Endothelial cell of hepatic sinusoid (primary cell): ENCODE measurements around the gene GRAMD2B.
"Not testable (repeated sequence)": the region's sequence is repeated elsewhere in the genome, so short reads cannot be mapped to it uniquely, and the experiment has no call there.

Experiments used
- in situ Hi-C: cut with HindIII; loops from 2 replicates; pipeline ENCODE4 v1.10.0; 2017; ENCODE audit warnings: low sequenced_read_pairs

The GRAMD2B gene

DNA sequence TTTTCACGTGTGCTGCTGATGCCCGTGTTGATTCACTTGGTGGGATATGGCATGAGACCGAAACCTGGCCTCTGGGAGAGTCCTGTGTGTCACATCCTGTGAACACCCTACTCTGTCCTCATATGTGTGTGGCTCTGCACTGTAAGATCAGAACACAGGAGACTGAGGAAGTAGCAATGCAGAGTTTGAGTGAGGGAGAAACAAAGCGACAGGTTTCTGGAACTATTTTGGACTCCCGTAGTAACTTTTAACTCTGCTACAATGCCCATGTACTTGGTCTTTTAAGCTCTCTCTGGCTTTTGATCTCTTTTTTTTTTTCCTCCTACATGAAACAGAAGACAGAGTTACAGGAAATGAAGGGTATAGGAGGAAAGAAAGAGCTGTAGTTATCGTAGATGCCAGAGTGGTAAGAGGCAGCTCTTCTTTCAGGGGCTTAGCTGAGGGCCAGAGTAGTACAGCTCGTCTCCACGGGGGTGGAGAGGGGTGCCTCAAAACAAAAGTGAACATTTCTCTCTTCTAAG lies 26.6 kb downstream of the GRAMD2B start:
- in situ Hi-C loops = no loop called here

DNA sequence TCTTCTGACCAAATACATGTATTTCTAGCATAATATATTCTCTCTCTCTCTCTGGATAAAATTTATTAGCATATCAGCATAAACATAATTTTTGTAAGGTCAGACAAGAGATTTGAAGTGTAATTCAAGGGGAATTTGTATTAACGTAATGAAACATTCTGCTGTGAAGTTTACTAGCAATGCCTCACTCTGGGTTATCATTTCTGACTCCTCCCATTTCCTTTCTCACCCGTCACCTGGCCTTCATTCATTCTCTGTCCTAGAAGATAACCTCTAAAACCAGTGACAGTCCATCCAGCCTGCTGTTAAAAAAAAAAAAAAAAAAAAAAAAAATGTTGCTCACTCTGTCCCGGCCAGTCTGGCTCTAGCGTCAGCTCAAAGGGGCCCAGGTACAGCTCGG lies 27.1 kb downstream of the GRAMD2B start:
- in situ Hi-C loops = no loop called here

DNA sequence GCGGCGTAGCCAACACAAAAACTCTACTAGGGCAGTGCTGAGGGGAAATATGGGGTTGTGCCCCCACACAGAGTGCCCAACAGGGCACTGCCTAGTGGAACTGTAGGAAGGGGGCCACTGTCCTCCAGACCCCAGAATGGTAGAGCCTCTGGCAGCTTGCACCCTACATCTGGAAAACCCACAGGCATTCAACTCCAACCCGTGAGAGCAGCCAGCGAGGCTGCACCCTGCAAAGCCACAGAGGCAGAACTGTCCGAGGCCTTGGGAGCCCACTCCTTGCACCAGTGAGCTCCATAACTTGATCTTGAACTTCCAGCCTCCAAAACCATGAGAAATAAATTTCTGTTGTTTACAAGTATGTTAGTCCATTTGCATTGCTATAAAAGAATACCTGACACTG lies 27.7 kb downstream of the GRAMD2B start:
- in situ Hi-C loops = no loop called here

DNA sequence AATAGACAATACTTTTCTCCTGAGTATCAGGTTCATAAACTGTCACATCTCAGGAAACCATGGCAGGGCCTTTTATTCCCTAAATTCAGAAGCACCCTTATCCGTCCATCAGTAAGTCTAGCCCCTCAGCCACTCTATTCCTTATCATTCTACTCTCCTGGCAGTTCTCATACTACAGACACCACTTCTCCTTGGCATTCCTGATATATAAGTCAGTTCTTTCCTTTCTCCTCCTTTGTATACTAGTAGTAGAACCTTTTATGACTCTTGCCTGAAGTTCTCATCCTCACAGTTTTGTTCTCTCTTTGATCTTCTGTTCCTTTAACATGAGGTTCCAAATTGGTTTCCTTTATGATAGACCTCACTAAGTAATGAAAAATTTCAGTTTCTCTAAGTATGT lies 29.3 kb downstream of the GRAMD2B start:
- in situ Hi-C loops = no loop called here

DNA sequence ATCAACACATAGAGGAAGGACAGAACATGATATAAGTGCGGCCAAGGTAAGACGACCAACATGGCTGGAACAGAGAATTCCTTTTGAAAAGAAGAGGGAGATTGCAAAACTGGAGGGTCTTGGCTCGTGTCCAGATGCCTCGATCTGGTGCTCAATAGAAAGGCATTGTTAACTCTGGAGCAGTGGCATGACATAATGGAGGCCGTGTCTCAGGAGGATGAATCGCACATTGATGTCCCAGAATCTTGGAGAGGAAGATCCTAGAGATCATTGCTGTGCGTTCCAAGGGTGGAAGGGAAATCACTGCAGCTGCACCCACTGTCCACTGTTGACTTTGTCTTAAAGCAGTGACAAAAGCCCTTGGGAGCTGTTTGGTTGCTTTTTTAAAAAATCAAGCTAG lies 30.9 kb downstream of the GRAMD2B start:
- in situ Hi-C loops = no loop called here

DNA sequence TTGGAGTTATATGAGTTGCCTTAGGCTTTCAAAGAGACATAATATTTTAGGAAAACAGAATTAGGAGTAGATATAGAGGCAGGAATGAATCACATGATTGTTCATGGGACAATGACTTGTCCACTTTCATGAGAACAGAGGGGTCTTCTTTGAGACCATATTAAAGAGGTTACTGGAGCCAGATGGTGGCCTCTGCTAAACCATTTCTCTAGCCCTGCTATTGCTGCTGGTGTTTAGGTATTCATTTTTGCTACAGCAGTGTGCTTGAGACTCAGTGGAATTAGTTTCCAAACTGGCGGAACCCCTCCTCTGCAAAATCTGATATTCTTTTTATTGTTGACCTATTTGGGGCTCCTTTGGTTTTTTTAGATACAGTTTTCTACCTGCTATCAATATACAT lies 31.3 kb downstream of the GRAMD2B start:
- in situ Hi-C loops = no loop called here

DNA sequence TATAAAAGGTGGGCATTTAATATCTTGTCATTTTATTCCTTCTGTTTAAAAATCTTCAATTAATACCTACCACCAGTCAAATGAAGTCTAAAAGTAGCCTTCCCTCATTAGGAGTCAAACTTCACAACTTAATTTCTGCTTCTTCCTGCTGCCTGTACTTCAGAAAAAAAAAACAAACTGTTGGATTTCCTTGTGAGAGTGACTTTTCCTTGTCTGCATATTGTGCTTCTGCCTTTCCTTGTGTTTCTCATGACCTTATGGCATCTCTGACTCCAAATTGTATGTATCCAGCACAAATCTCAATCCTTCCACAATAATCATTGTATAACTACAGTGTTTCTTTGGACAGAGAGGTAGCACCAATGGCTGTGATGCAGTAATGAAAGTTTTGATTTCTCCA lies 32.1 kb downstream of the GRAMD2B start:
- in situ Hi-C loops = no loop called here

DNA sequence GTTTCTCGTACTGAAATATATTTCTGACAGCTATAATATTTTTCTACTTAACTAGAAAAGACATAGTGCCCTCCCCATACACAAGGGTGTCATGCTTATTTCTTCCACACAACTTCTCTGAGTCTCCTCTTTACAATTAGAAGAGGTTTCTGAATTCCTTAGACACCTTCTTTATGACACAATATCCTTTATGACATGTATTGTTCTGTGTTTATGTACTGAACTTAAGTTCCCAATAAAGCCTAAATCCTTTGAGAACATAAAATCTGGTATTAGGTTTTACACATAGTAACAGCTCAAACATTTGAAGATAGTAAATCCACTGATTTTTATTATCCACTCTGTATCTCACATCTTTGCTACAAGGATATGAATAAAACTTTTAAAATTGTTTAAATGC lies 32.5 kb downstream of the GRAMD2B start:
- in situ Hi-C loops = no loop called here

DNA sequence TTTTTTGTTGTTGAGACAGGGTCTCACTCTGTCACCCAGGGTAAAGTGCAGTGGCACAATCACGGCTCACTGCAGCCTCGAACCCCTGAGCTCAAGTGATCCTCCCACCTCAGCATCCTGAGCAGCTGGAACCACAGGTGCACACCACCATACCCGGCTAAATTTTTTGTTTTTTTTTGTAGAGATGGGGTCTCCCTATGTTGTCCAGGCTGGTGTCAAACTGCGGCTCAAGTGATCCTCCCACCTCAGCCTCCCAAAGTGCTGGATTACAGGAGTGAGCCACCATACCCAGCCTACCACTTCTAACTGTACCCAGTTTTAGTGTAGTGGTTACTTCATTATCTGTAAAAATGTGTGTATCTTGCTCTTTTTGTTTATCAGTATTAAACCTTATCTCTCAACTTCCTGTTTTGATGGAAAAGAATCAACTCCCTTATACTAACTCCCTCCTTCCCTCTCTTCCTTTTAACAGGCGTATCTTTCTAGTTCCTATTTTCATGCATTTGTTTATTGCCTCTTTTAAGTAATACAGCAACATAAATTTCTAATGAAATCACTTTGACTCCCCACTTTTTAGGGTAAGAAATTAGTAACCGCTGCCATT lies 33.1 kb downstream of the GRAMD2B start:
- in situ Hi-C loops = no loop called here

DNA sequence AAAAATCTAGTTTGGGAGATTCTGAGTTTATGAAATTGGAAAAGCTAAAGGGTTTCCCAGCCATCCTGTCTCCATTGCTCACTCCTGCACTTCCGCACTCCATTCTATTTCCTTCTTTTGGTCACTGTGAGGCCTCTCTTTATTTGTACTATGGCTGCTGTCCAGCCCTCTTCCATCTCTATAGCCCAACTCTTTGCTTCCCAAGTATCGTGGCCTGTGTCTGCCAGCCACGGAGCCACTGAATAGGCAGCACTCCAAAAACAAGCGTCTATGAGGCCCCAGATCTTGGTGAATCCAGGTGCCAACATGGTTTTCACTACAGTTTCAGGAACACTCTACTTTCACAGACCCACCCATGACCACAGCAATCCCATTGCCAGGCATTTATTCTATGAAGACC lies 37.2 kb downstream of the GRAMD2B start:
- in situ Hi-C loops = loop anchor here (5.0 kb wide), 1 partner anchor 103 kb away; no protein-coding TSS in a partner anchor

DNA sequence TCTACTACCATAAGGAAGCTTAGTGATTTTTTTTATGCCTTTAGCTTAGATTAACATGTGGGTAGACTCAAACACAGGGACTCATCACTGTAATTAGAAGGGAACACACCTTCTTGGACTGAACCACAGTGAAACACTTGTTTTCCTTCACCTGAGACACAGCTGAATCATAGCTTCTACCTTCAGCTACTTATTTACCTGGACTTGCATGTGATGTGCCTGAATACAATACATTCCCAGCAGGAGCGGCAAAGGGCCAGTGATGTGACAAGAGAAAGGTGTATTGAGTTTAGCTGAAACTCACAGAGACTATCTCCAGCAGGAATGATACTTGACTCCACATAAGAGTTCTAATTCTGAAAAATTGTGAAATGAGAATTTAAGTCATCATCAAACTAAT lies 37.8 kb downstream of the GRAMD2B start:
- in situ Hi-C loops = loop anchor here (5.0 kb wide), 1 partner anchor 104 kb away; no protein-coding TSS in a partner anchor

DNA sequence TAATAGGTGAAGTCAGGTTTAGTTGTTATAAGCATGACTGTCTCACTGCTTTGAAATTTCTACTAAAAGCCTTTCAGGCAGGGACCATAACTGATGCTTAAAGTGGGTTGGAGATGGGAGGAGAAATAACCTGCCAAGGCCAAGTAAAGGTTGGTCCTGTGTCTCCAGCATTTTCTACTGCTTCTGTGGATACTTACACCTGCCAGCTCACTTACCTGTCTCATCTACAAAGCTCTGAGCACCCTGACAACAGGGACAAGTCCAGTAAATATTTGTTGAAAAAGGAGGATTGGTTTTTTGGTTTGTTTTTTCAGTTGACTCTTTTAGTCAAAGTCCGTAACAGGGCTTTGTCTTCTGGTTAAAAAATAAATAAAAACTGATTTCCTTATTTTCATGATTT lies 38.6 kb downstream of the GRAMD2B start:
- in situ Hi-C loops = loop anchor here (5.0 kb wide), 1 partner anchor 105 kb away; no protein-coding TSS in a partner anchor

DNA sequence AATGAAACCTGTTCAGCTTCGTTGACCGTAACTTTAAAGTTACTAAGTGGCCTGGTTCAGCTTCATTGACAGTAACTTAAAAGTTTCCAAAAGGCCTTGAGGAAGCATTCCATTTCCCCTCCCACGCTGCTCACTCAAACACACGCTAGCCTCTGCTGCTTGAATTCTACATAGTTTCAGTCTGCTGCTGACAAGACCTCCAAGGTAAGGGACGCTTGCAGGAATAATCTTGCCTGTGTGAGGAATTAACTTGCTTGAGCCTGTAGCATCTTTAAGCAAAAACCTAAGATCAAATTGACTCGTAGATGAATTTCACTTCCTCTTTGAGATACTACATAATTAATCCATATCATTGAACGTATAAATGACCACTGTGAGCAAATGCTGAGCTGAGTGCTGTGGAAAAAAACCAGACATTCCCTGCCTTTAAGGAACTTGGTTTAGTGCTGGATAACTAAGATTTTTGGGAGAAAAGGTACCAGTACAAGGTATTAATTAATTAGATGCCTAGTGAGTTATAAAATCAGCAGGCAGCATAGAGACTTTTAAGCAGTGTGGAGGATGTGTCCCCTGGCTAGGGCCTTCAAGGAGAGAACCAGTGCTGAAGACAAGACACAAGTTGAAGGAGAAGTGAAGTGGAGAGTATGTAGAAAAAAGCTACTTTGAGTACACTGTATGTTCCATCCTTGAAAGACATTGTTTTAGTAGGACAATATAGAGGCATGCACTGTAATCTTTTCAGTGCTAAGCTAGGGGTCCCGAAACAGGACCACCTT lies 39.2 kb downstream of the GRAMD2B start:
- in situ Hi-C loops = loop anchor here (5.0 kb wide), 1 partner anchor 105 kb away; no protein-coding TSS in a partner anchor

DNA sequence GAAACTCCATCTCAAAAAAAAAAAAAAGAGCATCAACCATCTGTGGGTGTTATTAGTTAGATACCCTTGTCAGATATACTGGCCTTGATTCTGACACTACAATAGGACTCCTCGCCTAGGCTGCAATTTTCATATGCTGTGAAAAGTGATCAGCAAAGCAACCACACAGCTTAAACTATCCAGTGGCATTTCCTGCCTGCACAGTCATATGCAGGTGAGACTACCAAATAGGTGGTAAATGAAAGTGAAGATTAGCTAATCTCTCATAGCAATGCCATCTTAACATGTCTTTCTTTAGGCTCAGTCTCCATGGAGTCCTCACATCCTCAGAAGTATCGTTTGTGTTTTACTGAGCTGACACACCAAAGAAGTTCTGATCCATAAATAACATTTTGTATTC lies 40.8 kb downstream of the GRAMD2B start:
- in situ Hi-C loops = loop anchor here (5.0 kb wide), 1 partner anchor 107 kb away; no protein-coding TSS in a partner anchor

DNA sequence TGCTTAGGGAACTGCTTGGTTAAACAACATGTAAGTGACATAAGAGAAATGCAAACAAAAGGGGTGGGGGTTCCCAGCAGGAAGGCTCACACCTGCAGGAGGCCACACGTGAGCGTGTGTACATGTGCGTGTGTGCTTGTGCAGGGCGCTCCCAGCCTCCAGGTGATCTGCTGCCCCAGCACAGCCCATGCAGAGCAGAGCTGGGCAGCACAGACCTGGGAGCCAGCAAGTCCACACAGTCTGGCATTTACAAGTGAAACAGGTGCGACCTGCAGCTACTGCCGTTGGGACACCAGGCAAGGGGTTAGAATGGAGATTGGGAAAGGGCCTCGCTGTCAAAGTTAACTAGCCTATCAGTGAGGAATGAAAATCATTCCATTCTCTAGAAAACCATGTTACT lies 41.8 kb downstream of the GRAMD2B start:
- in situ Hi-C loops = loop anchor here (5.0 kb wide), 1 partner anchor 108 kb away; no protein-coding TSS in a partner anchor

DNA sequence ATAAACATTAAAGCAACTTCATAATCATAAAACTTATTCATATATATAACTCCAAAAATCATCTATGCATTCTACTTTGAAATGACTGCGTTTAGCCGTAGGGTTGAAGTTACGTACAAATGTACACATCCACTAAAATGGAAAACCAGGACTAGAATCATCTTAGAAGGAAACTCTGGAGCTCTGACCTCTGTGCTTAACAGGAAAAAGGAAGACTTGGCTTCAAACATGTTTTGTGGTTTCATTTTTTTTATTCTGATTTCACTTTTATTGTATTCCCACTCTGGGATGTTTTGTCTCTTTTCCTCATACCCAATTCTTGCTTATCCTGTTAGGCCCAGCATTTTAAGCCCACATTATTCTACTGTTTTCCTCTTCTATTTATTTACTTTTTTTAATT lies 44.9 kb downstream of the GRAMD2B start:
- in situ Hi-C loops = no loop called here

DNA sequence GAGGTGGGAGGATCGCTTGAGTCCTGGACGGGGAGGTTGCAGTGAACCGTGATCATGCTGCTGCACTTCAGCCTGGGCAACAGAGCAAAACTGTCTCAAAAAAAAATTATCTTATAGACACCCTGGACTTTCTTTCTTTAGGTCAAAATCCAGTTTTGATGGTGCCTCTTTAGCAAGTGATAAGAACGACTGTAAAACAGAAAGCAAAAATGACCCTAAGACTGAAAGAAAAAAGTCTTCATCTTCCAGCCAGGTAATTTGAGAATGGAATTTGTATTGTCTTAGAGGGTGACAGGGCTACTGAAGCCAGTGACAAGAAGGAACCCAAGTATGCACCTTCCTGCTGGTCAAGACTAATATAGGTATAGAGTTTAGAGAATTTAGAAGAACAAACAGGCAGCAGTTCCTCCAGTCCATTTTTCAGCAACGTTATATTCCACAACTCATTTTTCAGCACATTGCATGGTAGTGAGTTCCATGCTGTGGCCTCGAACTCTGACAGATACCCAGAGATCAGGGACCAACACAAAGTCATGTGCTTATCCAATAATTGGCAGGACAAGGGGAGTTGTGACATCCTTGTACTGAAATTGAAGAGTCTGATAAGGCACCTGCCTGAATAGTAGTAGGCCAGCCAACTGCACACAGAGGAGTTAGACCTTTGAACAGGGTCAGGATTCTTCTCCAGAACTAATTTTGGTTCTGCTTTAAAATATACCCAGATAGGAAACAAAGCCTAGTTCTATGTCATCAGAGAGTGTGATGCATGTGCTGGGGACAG lies 46.5 kb downstream of the GRAMD2B start:
- in situ Hi-C loops = no loop called here

DNA sequence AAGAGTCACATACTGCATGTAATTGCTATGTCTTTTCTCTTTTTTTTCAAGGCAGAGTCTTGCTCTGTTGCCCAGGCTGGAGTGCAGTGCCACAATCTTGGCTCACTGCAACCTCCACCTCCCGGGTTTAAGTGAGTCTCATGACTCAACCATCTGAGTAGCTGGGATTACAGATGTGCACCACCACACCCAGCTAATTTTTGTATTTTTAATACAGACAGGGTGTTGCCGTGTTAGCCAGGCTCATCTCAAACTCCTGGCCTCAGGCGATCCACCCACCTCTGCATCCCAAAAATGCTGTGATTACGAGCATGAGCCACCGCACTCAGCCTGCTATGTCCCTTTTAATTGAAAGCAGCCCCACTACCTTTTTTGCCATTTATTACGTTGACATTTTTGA lies 47.3 kb downstream of the GRAMD2B start:
- in situ Hi-C loops = not testable (repeated sequence)

DNA sequence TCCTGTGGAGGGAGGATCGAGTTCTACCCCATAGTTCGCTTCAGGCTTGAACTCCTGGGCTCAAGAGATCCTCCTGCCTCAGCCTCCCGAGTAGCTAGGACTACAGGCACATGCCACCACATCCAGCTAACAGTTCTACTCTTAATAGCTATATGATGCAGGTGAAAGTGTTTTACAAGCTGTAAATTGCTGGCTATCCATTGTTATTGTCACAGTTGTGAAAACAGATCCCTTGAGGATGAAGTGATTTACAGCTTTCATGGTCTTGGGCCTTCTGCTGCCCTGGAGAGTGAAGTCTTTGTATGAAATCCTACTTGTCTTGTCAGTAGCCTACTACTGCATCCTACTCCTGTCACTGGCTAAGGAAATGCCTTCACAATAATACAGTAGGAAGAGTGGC lies 48.0 kb downstream of the GRAMD2B start:
- in situ Hi-C loops = no loop called here

DNA sequence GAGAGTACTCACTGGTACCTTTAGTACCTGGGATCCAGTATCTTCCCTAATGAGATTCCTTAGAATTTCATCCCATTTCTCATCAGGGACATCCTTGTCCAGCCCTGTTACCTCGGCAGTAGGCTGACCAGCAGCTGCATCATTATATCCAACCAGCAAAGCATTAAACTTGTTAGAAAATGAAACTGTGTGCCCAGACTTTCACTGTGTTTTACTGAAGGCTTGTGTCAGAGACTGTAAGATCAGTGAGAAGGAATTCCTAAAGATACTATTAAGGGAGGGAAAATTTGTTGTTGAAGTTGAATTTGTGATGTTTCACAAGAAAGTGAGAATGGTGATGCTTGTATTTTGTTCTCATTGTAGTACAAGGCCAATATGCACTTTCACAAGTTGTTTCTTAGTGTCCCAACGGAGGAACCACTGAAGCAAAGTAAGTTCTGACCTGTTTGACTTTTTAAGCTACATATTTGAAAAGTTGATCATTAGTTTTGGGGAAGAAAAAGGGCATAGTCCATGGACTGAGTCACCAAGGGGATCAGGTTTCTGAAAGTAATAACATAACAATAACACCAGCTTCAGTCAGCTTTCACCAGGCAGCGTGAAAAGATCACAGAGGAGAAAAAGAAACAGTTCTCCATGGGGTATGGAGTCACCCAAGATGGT lies 48.8 kb downstream of the GRAMD2B start:
- in situ Hi-C loops = no loop called here

DNA sequence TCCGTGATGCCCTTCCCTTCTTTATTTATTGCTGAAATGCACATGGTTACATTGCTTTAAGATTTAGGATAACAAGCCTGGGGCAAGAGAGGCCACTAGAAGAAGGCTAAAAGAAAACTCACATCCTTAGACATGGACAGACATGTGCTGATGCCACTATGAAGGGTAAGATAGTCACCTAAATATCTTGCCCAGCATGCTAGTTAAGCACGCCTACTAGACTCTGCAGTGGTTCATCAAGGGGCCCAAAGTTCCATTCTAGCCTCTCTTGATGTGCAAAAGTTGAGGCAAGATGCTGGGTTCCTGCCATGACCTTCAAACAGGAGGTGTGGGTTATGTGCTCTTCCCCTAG lies 49.3 kb downstream of the GRAMD2B start:
- in situ Hi-C loops = no loop called here
